Activated CD4-positive, alpha-beta T cell treated with anti-CD3 and anti-CD28 coated beads, Interleukin-2, amount 50 U/mL, for 4 hours (primary cell): ENCODE measurements around the gene FRMD4A.
A peak's percentile ranks its signal among the peaks of the same experiment; 100 is the strongest.
"Not testable (repeated sequence)": the region's sequence is repeated elsewhere in the genome, so short reads cannot be mapped to it uniquely, and the experiment has no call there.

Experiments
- DNase-seq, 2 experiments: peaks; one replicate each; pipeline ENCODE4 v3.0.0-alpha.2; 2020

FRMD4A gene

DNA sequence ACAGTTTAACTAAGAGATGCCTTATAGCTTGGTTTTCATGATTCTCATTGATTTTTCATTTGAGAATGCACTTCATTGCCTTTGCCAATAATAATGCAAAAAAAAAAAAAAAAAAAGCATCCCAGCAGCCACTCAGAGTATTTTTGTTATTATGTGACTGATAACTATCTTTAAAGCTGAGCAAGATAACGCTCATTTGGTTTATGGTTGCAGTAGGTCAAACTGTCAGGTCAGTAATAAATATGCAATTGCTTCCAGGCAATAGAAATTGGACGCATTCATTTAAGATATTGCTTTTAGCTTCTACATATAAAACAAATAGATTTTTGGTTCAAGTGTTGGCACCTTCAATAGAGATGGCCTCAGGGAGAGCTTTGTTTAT is 528.8 kb downstream of the FRMD4A start:
- no peak for DNase-seq

- DNase-seq: no peak
Observed at GRCh38 chr10:13801156-13801906, 529.4 kb downstream of the FRMD4A start.

- DNase-seq: no peak
Observed at GRCh38 chr10:13797164-13797563, 533.6 kb downstream of the FRMD4A start.

DNA sequence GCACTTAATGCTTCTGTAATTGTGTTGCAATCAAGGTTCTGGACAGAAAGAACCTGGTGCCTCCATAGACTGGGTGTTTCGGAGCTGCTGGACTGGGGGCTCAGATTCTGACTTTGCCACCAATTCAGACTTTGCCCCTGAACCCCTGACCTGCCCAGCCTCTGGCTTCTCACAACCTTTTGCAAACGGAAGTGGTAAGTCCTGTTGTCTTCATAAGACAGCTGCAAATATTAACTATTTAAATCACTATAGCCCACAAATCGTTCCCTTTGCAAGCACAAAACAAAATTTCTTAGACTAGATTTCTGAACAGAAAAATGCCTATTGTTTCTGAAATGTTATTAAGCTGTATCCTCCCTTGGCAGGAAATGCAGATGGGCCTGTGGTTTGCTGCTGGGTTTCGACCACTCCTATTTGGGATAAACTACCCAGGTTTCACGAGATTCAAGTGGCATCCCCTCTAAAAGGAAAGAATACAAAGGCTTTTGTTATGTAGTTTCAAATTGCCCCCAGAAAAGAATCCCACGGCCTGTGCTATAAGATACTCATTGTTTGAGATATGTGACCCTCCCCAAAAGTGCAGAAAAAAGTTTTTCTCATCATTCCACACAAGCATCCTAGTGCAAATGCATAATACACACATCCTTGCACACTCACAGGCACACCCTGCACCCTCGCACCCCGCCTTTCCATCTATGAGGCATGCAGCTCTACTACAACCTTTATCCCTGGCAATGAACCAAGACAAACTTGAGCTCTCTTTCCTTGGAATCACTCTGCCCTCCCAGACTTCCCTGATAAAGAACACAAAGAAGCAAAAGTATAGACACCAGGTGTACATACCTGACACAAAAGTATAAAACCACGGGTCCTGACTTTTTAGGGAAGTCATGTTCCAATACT is 534.8 kb downstream of the FRMD4A start:
- DNase-seq: no peak

- no peak for DNase-seq
Observed at GRCh38 chr10:13794992-13795612, 535.6 kb downstream of the FRMD4A start.

DNA sequence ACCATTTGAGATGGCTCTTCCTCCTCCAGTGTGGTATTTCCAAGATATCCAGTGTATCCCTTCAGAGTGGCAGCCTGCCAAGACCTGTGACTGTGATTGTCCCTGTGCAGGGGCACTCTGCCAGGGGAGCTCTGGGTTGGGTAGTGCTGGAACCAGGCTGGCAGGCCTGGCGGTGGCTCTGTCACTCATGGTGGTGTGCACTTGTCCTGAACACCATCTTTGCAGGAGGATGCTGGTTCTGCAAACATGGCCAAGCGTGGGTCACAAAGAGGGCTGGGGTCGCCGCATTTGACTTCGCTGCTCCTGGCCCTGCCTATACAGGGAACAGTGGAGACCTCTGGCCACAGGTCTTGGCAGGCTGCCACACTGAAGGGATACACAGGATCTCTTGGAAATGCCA is 538.7 kb downstream of the FRMD4A start:
- DNase-seq: no peak

DNA sequence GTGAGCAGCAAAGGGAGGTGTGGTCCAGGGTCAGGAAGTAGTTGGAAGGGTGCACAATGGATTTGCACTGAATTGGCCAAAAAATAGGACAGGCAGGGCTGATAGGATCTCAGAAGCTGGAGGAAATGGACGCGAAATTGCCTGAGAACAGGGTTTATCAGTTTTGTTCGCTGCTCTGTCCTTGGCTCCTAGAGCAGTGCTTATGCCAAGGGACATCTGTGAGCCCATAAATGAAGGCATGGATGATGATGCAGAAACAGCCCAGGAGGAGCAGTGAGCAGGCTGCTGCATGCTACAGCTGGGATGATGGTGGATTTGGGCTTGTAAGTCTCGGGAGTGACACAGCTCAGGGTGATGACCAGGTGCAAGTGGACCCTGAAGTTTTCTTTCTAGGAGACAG is 539.2 kb downstream of the FRMD4A start:
- DNase-seq: no peak

DNA sequence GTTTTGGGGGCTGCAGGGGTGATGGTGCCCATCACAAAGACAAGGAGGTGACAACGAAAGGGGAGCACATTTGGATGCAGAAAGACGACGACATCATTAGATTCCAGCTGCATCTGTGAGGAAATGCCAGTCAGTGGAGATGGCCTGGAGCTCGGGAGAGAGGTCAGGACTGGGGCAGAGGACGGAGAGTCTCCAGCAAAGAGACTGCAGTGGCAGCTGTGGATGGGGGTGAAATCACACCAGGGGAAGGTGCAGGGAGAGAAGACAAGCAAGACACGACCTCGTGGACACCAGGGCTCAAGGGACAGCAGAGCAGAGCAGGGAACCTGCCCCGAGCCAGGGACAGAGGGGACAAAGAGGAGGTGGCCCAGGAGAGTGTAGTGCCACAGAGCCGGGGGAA is 540.5 kb downstream of the FRMD4A start:
- DNase-seq: no peak

DNA sequence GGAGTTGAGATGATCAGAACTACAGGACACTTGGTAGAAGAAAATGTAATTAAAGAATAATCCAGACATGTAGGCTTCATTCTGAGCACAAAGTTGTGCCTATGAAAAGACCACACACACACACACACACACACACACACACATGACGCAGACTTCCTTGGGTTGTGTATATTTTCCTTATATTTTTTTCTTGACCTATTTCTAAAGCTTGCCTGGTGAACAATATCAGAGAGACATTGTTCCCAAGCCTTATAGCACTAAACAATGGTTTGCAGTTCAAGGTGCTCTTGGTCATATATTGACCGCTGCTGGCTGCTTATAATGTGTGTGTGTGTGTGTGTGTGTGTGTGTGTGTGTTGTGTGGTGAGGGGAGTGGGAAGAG is 541.3 kb downstream of the FRMD4A start:
- DNase-seq: no peak

DNA sequence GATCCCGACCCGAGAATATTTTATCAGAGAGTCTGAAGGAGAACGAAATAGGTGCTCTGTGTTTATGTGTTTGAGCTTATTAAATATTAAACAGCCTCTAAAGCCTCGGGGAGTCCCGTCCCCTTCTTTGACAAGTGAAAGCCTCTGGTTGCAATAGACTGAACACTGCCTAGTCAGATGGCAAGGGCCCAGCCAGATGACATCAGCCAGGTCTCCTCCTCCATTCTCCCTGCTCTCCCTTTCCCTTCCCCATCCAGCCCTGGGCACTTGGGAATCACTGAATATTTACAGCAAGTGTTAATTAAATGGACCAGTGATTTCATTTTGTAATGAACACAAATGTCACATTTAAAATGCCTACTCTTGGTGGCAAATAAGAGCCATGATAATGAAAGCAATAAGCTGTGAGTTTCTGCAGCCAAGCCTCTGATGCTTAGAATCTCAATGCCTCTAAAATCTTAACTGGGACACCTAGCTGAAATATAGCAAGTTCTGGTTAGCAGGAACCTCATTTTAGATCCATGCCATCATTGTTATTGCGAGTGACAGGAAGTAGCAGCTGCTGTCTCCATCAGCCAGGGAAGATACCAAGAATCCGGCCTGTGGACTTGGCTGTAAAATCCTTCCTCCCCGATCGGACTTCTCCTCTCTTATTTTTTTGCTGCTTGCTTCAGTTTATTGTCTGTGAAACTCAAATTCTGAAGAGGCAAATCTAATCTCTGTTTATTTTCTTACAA is 541.8 kb downstream of the FRMD4A start:
- DNase-seq: no peak

GRCh38 chr10:13788320-13788600 is 542.5 kb downstream of the FRMD4A start:
- no peak for DNase-seq

DNA sequence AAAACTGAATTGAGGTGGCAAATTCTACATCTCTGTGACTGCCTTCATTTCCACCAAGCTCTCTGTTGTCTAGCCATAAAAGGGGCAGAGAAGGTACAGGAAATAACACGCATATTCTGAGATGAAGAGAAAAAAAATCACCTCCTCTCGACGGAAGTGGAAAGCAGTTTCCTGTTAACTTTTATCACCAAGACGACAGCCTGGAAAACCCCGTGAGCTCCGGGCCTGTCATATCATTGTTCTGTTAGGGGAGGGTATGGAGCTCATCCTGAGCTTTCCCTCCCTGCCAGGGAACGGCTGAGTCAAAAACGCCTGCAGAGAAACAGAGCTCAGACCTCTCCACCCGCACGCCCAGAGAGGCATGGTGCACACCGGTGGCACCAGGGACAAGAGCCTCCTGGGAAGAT is 543.7 kb downstream of the FRMD4A start:
- DNase-seq: peak; percentile 63 to 70

DNA sequence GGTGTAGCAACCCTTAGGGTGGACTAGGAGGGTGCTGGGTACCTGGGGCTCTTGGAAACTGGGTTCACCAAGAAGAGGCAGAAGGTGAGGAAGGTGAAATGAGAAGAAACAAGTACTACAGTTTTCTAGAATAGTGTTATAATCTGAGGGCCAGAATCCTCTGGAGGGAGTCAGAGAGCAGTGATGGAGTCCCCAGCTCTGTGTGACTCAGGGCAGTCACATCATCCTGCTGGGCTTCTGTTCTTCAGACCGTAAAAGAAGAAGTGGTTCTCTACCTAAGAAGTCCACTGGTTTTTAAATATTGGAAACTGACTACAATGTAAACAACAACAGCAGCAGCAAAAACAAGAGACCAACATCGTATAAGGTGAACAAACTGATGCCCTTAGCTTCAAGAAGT is 546.7 kb downstream of the FRMD4A start:
- peak; percentile 17 to 22 for DNase-seq

GRCh38 chr10:13779748-13780147 is 551.0 kb downstream of the FRMD4A start:
- DNase-seq: no peak

DNA sequence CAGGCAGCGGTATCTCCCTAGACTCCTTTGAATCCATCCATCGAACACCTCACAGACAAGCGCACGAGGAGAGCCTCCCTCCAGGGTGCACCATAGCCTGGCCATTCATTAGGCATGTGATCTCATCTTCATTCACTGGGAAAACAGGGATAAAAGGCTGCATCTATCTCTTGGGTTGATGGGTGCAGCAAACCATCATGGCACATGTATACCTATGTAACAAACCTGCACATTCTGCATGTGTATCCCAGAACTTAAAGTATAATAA is 552.1 kb downstream of the FRMD4A start:
- not testable (repeated sequence) for DNase-seq

DNA sequence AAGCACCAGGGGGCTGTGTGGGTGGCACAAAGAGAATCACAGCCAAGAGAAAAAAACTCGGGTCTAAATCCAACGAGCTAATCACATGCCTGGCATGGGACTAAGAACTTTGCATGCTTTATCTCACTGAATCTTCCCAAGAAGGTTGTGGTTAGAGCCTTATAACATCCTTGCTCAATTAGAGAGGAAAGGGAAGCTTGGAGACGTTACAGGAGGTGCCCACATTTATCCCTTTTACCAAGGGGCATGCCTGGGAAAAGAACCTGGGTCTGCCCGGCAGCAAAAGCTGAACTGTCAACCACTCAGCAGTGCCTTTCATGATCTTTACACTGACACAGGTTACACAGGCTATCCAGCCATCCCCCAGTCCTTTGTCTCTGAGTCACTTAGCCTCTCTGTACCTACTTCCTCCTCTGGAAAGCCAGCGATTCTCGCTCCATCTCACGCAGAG is 553.8 kb downstream of the FRMD4A start:
- DNase-seq: no peak

GRCh38 chr10:13775786-13776775 is 554.6 kb downstream of the FRMD4A start:
- no peak for DNase-seq

DNA sequence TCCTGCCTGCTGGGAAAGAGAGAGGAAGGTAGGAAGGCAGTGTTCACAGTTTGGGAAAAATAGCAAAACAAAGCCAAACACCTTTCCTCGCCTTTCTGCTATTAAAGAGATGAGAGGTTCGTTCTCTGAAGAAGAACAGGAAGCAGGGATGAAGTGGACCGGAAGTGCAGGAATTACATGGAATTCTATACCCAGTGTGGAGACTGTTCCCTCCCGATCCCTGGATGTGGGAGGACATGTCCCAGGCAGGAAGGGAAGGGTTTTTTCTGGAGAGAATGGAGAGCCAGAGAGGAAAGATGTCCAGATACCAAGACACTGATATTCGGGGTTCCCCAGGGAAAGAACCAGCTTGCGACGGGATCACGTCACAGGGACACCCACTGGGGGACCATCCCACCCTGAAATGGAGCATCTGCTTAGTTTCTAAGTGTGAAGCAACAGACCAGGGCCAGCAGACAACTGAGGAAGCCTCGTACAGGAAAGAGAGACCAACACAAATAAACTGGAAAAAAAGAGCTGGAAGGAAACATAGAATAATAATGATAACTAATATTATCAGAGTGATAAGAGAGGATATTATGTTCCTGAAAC is 556.3 kb downstream of the FRMD4A start:
- DNase-seq: no peak

- no peak for DNase-seq
Observed at GRCh38 chr10:13773496-13774170, 557.1 kb downstream of the FRMD4A start.

DNA sequence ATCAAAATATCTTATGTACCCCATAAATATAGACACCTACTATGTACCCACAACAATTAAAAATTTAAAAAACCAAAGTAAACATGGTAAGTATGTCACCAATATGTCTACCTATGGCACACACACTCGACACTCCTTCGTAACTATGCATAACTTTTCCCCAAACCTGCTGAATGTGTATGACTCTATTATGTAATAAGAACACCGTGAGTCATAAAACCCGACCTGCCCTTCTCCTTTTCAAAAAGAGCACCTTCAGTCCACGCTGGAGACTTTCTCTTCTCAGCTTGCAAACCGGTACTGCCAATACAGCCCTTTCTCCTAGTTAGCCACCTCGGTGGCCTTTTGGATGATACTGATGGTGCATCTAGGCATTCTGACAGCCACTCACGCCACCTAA is 557.7 kb downstream of the FRMD4A start:
- no peak for DNase-seq

DNA sequence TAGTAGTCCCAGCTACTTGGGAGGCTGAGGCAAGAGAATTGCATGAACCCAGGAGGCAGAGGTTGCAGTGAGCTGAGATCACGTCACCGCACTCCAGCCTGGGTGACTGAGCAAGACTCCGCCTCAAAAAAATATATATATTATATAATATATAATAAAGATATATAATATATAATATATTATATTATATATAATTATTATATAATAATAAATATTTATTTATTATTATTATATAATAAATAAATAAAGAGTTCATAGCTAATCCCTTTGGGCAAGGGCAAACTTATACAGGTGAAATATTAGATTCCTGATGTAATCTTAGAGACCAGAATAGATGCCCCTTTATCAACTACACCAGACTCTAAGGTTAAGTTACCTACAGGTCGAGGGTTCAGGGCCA is 558.7 kb downstream of the FRMD4A start:
- no peak for DNase-seq
